K562 (cell line): Measurements from ENCODE around the gene HYPK. TPM values are rescaled to one million over a fixed set of nuclear protein-coding genes. Genes with fewer than 3 reads are reported as not detected.

Experiments
- ATAC-seq: fragments of 200-7000 bp; cut with Tn5 transposase; 3 replicates; pipeline ENCODE4 v1.9.1; 2020; ENCODE audit warnings: moderate library complexity
- BruUV-seq: library from RNA; stranded (reverse); fragments of 400-500 nt; replicated peaks from 2 replicates; lab custom pipeline; 2021; lab: Mats Ljungman, UMichigan
- CTCF ChIA-PET: fragments of 300-600 bp; formaldehyde crosslinking; extraction: SDS; loops from one replicate; lab custom pipeline; 2021; ENCODE audit warnings: low intra/inter-chr PET ratio; lab: Yijun Ruan, JAX
- POLR2A ChIA-PET: fragments of 300-600, 350-650 bp; sonication (Branson Sonifier 250); formaldehyde crosslinking; extraction: SDS; loops from one replicate; lab custom pipeline; 2021; ENCODE audit warnings: antibody characterized with exemption, inconsistent platforms; lab: Yijun Ruan, JAX
- DNase-seq, 4 experiments: peaks; one replicate each; pipeline versions ENCODE4 v3.0.0 to v3.0.0-alpha.2; 2011 to 2018; ENCODE audit warnings: low spot score in 3 of 4, mixed read lengths in 3 of 4; ENCODE audit errors: extremely low read depth in 1 of 4
- FAIRE-seq: peaks from 2 replicates; lab custom pipeline; 2011; peaks lifted over from hg19 to GRCh38; lab: Jason Lieb, UNC
- H2AFZ ChIP-seq: 2 replicates; pipeline ENCODE4 v1.6.0; 2011; ENCODE audit warnings: low read depth, low read length, control low read depth, inconsistent platforms
- H3K27ac ChIP-seq: fragments of 200-600 bp; 3 replicates; pipeline ENCODE4 v1.8.0; 2011; ENCODE audit warnings: low read depth, mild to moderate bottlenecking, control low read depth, inconsistent platforms, low read length, moderate library complexity, mixed read lengths; ENCODE audit errors: extremely low read depth
- H3K27me3 ChIP-seq, 2 experiments: fragments of 300-600 bp in 1 of 2; 2 replicates in 1 of 2; 3 replicates in 1 of 2; pipeline versions ENCODE4 v1.6.0 to v1.8.0; 2011; ENCODE audit warnings: inconsistent platforms in 2 of 2, low read length in 2 of 2, mild to moderate bottlenecking in 1 of 2, mixed read lengths in 1 of 2, moderate library complexity in 1 of 2; ENCODE audit not compliant: control insufficient read depth in 2 of 2, insufficient read depth in 2 of 2
- H3K36me3 ChIP-seq: fragments of 300-600 bp; 3 replicates; pipeline ENCODE4 v1.8.0; 2011; ENCODE audit warnings: mild to moderate bottlenecking, low read length, inconsistent platforms; ENCODE audit not compliant: control insufficient read depth, insufficient read depth
- H3K4me1 ChIP-seq, 2 experiments: fragments of 200-600 bp in 1 of 2; replicated peaks in 1 of 2; 2 replicates in 1 of 2; 3 replicates in 1 of 2; pipeline versions ENCODE4 v1.5.1 to v1.8.0; 2011; ENCODE audit warnings: inconsistent platforms in 2 of 2, low read length in 2 of 2, mild to moderate bottlenecking in 1 of 2, mixed read lengths in 1 of 2, moderate library complexity in 1 of 2; ENCODE audit not compliant: control insufficient read depth in 2 of 2, insufficient read depth in 2 of 2
- H3K4me2 ChIP-seq: 2 replicates; pipeline ENCODE4 v1.6.1; 2011; ENCODE audit warnings: low read length, control low read depth, inconsistent platforms, mixed read lengths; ENCODE audit not compliant: insufficient read depth
- H3K4me3 ChIP-seq: fragments of 200-600 bp; sonication (generic), shearing (Covaris generic); 2 replicates; pipeline ENCODE4 v1.5.1; 2016; ENCODE audit warnings: control low read depth, inconsistent platforms
- H3K79me2 ChIP-seq: fragments of 200-600 bp; 3 replicates; pipeline ENCODE4 v1.8.0; 2011; ENCODE audit warnings: low read length, inconsistent platforms; ENCODE audit not compliant: control insufficient read depth, insufficient read depth
- H3K9ac ChIP-seq, 2 experiments: 2 replicates each; pipeline versions ENCODE4 v1.6.0 to v1.6.1; 2011; ENCODE audit warnings: low read depth in 2 of 2, low read length in 2 of 2, control low read depth in 1 of 2, inconsistent platforms in 1 of 2, mild to moderate bottlenecking in 1 of 2, mixed read lengths in 1 of 2; ENCODE audit not compliant: insufficient read depth in 1 of 2
- H3K9me1 ChIP-seq: one replicate; pipeline ENCODE4 v1.6.0; 2011; ENCODE audit warnings: inconsistent platforms, mild to moderate bottlenecking, low read length, moderate library complexity; ENCODE audit not compliant: control insufficient read depth, insufficient read depth
- H3K9me3 ChIP-seq: replicated peaks from 2 replicates; pipeline ENCODE4 v1.5.1; 2011; ENCODE audit warnings: low read depth, low read length, inconsistent platforms; ENCODE audit not compliant: control insufficient read depth, insufficient read depth
- H4K20me1 ChIP-seq: replicated peaks from 2 replicates; pipeline ENCODE4 v1.6.1; 2011; ENCODE audit warnings: low read length, inconsistent platforms, mixed read lengths; ENCODE audit not compliant: control insufficient read depth, insufficient read depth
- CC2D1A ChIP-seq: fragments of 450-650 bp; IDR thresholded peaks from 2 replicates; pipeline ENCODE4 v1.6.1; 2017; ENCODE audit warnings: mild to moderate bottlenecking
- CHD2 ChIP-seq: IDR thresholded peaks from 2 replicates; pipeline ENCODE4 v1.6.1; 2011; ENCODE audit warnings: low read depth, low read length
- DMBX1 ChIP-seq: fragments of 250-450 bp; sonication (Bioruptor Pico); IDR thresholded peaks from 2 replicates; pipeline ENCODE4 v1.8.0; 2022; ENCODE audit warnings: inconsistent platforms, mild to moderate bottlenecking, moderate library complexity, borderline replicate concordance
- GATA2 ChIP-seq: sonication (generic); formaldehyde crosslinking; IDR thresholded peaks from 2 replicates; pipeline ENCODE4 v1.4.0; 2020; ENCODE audit warnings: mild to moderate bottlenecking, missing genetic modification reagents
- L3MBTL2 ChIP-seq: fragments of 450-650 bp; IDR thresholded peaks from 2 replicates; pipeline ENCODE4 v1.6.1; 2016; ENCODE audit warnings: mild to moderate bottlenecking, moderate library complexity
- MEIS2 ChIP-seq: fragments of 450-650 bp; IDR thresholded peaks from 2 replicates; pipeline ENCODE4 v1.6.1; 2014; ENCODE audit warnings: mild to moderate bottlenecking; ENCODE audit not compliant: partially characterized antibody
- MXI1 ChIP-seq: IDR thresholded peaks from 2 replicates; pipeline ENCODE4 v1.6.1; 2011; ENCODE audit warnings: low read depth, mild to moderate bottlenecking, improper control_type of control experiment, low read length
- NONO ChIP-seq, 2 experiments: fragments of 200-400 bp in 1 of 2; fragments of 450-650 bp in 1 of 2; formaldehyde crosslinking in 1 of 2; IDR thresholded peaks; 2 replicates each; pipeline ENCODE4 v1.6.1; 2017; ENCODE audit warnings: low read depth in 2 of 2, mild to moderate bottlenecking in 2 of 2, moderate library complexity in 2 of 2, low read length in 1 of 2
- POLR2B ChIP-seq: fragments of 450-650 bp; IDR thresholded peaks from 2 replicates; pipeline ENCODE4 v1.6.1; 2018; ENCODE audit warnings: low read depth; ENCODE audit not compliant: partially characterized antibody
- SAFB2 ChIP-seq: fragments of 200-400 bp; formaldehyde crosslinking; IDR thresholded peaks from 2 replicates; pipeline ENCODE4 v1.6.1; 2018; ENCODE audit warnings: borderline replicate concordance, low read length, low read depth, moderate library complexity; ENCODE audit not compliant: severe bottlenecking
- ZKSCAN3 ChIP-seq: fragments of 250-450 bp; sonication (Bioruptor Pico); IDR thresholded peaks from 2 replicates; pipeline ENCODE4 v1.4.0; 2020
- ZNF143 ChIP-seq: sonication (generic); formaldehyde crosslinking; IDR thresholded peaks from 2 replicates; pipeline ENCODE4 v1.9.0; 2022; ENCODE audit warnings: mild to moderate bottlenecking, missing genetic modification reagents
- ZNF384 ChIP-seq: IDR thresholded peaks from 2 replicates; pipeline ENCODE4 v1.6.1; 2012; ENCODE audit warnings: low read depth, low read length, improper control_type of control experiment
- ZNF398 ChIP-seq: fragments of 250-450 bp; sonication (Bioruptor Pico); IDR thresholded peaks from 2 replicates; pipeline ENCODE4 v1.8.0; 2021; ENCODE audit warnings: moderate library complexity, mild to moderate bottlenecking, inconsistent platforms
- ZNF592 ChIP-seq: fragments of 450-650 bp; IDR thresholded peaks from 2 replicates; pipeline ENCODE4 v1.6.1; 2017; ENCODE audit warnings: antibody characterized with exemption, mild to moderate bottlenecking
- WGBS: fragments of 100-300 bp; shearing (Covaris generic); methylation state at CpG from one replicate; pipeline ENCODE4 v1.1.6; 2016; ENCODE audit warnings: low coverage, mixed read lengths; ENCODE audit not compliant: insufficient coverage; ENCODE audit errors: missing lambda C conversion rate; 5-methylcytosine and 5-hydroxymethylcytosine counted together
- in situ Hi-C: fragments of 300-500 bp; cut with MboI; formaldehyde crosslinking; loops from 4 replicates; pipeline ENCODE4 v1.15.0; 2018; ENCODE audit warnings: inconsistent platforms, mixed read lengths
- intact Hi-C: fragments of 100-400 bp; cut with micrococcal nuclease; formaldehyde crosslinking; loops from 2 replicates; pipeline ENCODE4 v1.14.2; 2022
- polyA plus RNA-seq, 8 experiments: library from polyadenylated mRNA; depleted of rRNA in 4 of 8; stranded (reverse) in 5 of 8; unstranded in 3 of 8; fragments of >200 nt; fragmentation: Nextera tagmentation in 2 of 8; fragmentation: Illumina TruSeq in 1 of 8; extraction: Ambion mirVana in 2 of 8; extraction: Trizol in 1 of 8; gene quantifications; 2 replicates each; pipeline versions ENCODE4 v1.2.1 to v1.2.3, GENCODE V29; 2011 to 2014; ENCODE audit warnings: inconsistent platforms in 1 of 8, missing spikeins in 1 of 8
- total RNA-seq, 7 experiments: library from RNA; depleted of rRNA in 6 of 7; stranded (reverse); fragments of >200 nt in 6 of 7; fragmentation: Illumina TruSeq in 2 of 7; extraction: Trizol in 2 of 7; gene quantifications; 2 replicates each; pipeline versions ENCODE4 v1.2.1 to v1.2.3, GENCODE V29; 2011 to 2021; ENCODE audit warnings: low replicate concordance in 1 of 7

Gene HYPK
- total and polyA plus RNA-seq, 9 of the 15 experiments (the other 6 are each of a cell fraction or from before 2014, with no cell fraction given), result 7.2 to 28.0 (median 21.1) TPM

- no peaks in the 10 kb centered on the region for H3K9me1 ChIP-seq
- ATAC-seq, result peak; percentile 79
- no peaks in the 10 kb centered on the region for H4K20me1 ChIP-seq
- POLR2A ChIA-PET, result interaction anchor here (0.7 to 3.0 kb wide), 14 partner anchors 8 to 78 kb away, joined by 3 to 28 read pairs (median 4); partner anchors contain the start of genes HYPK, PDIA3, SERF2 and SERINC4
- peak within 1 kb of the TSS; percentile 84 to 93 for H3K9ac ChIP-seq
- H3K27ac ChIP-seq, result peak within 1 kb of the TSS; percentile 88
- no peaks in the 10 kb centered on the region for H3K9me3 ChIP-seq
- peak within 1 kb of the TSS; percentile 58 for H3K4me3 ChIP-seq
- BruUV-seq, result TSS peak; percentile 87
- peak within 1 kb of the TSS; percentile 81 for H2AFZ ChIP-seq
- peak within 1 kb of the TSS; percentile 92 for H3K4me2 ChIP-seq
- CTCF ChIA-PET, result no interaction called here
- no peaks in the 10 kb centered on the region for H3K27me3 ChIP-seq
- peaks cover 84% of the 10 kb centered on the region for H3K79me2 ChIP-seq
- intact Hi-C loops (no loop called here), in situ Hi-C loops (no loop called here)
- WGBS, result 2% methylated on average over 45 of the region's 46 CpGs
- FAIRE-seq, result peak; percentile 100
- peak; percentile 92 to 99 (median 94) for DNase-seq
- H3K4me1 ChIP-seq, result peaks cover 17 to 27% of the 10 kb centered on the region in 2 experiments; a peak in 4 of 5 replicates
- H3K36me3 ChIP-seq, result peaks cover 26% of the 10 kb centered on the region; the same call in 2 of the 3 replicates
- TF ChIP-seq ZKSCAN3 (CRISPR knock-in tag), result no peak
- no peak for TF ChIP-seq ZNF398 (CRISPR knock-in tag)
- no peak for TF ChIP-seq SAFB2
- no peak for TF ChIP-seq GATA2
- TF ChIP-seq ZNF384, result peak; percentile 63; the same call in 1 of the 2 replicates
- peak; percentile 84; the same call in 1 of the 2 replicates for TF ChIP-seq CC2D1A
- TF ChIP-seq CHD2, result no peak
- TF ChIP-seq MXI1, result peak; percentile 13; the same call in 1 of the 2 replicates
- peak; percentile 93 for TF ChIP-seq POLR2B
- peak; percentile 96 for TF ChIP-seq ZNF592
- TF ChIP-seq ZNF143, result peak; percentile 71
- 0 out of 4 replicates have a peak, but pooled peaks of 1 of the 2 experiments have one; percentile 40 for TF ChIP-seq NONO (IDR thresholded peaks at IDR 0.05; ENCODE audit: low read depth in 2 of 2, low read length in 1 of 2)
- TF ChIP-seq MEIS2, result peak; percentile 71
- peak; percentile 59; the same call in 1 of the 2 replicates for TF ChIP-seq DMBX1 (CRISPR knock-in tag)
- peak; percentile 100 for TF ChIP-seq L3MBTL2
Measured at GRCh38 chr15:43824302-43825246, 24.2 kb downstream of the HYPK start, which contains the start of gene MFAP1. MFAP1 (minus strand) TSS chr15:43824690; CDS start chr15:43824569, 121 bp downstream.
